ENCODE results near the gene PDE3A.

DNA sequence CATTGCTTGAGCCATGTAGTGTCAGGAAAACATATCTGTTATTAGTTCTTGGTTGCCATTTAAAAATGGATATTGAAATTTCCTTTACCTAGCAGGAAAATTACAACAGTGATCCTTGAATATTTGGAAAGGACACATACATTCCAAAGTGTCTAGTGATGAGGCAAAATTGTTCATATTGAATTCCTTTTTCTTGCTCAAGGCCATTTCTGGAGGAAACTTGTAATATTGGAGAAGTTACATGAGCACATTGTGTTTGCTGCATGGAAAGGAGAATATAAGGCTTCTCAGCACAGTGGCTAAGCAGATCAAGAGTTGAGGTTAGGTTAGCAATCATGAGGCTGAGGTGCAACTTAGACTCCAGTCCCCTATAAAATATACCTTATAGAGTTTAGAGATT lies 121.9 kb downstream of the PDE3A start:
- TF ChIP-seq, protein P1, sequence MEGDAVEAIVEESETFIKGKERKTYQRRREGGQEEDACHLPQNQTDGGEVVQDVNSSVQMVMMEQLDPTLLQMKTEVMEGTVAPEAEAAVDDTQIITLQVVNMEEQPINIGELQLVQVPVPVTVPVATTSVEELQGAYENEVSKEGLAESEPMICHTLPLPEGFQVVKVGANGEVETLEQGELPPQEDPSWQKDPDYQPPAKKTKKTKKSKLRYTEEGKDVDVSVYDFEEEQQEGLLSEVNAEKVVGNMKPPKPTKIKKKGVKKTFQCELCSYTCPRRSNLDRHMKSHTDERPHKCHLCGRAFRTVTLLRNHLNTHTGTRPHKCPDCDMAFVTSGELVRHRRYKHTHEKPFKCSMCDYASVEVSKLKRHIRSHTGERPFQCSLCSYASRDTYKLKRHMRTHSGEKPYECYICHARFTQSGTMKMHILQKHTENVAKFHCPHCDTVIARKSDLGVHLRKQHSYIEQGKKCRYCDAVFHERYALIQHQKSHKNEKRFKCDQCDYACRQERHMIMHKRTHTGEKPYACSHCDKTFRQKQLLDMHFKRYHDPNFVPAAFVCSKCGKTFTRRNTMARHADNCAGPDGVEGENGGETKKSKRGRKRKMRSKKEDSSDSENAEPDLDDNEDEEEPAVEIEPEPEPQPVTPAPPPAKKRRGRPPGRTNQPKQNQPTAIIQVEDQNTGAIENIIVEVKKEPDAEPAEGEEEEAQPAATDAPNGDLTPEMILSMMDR (IDR thresholded peaks at IDR 0.05; ENCODE audit: low read length) = no peak
- no peak for TF ChIP-seq EZH2phosphoT487 (IDR thresholded peaks at IDR 0.05; ENCODE audit: low read length)
